ENCODE measurements around the gene SPINT1.

The SPINT1 gene
- 2.7 to 4.7 (median 3.9) reads per million in 3 donors for total RNA-seq

- Histone ChIP-seq H3K4me3 (ENCODE audit: insufficient read depth, low read depth, low read length, poor library complexity, severe bottlenecking) (peak within 1 kb of the TSS; percentile 64), H3K4me1 (ENCODE audit: control insufficient read depth, insufficient read depth, low read length, poor library complexity, severe bottlenecking) (peaks cover 10% of the 10 kb centered on the region), H3K27me3 (replicated peaks; ENCODE audit: control insufficient read depth, insufficient read depth, low read length, poor library complexity, severe bottlenecking) (no peaks in the 10 kb centered on the region), H3K27ac (ENCODE audit: insufficient read depth, low read length, poor library complexity, severe bottlenecking) (no peak within 1 kb of the TSS), H3K36me3 (ENCODE audit: control insufficient read depth, insufficient read depth, low read length) (no peaks in the 10 kb centered on the region), H3K9me3 (ENCODE audit: control insufficient read depth, low read length) (no peaks in the 10 kb centered on the region)
- no peak for DNase-seq
Observed at GRCh38 chr15:40843885-40844695, at the start of gene SPINT1. Gene SPINT1, plus strand, starts transcription at chr15:40844048. Its CDS starts 507 bp downstream, at chr15:40844555.

GRCh38 chr15:40796041-40796440, 47.8 kb upstream of the SPINT1 start:
- no peaks in the 10 kb centered on the region for H3K4me1 ChIP-seq (ENCODE audit: control insufficient read depth, insufficient read depth, low read length, poor library complexity, severe bottlenecking)
- no peak overlapping the region for H3K27ac ChIP-seq (ENCODE audit: insufficient read depth, low read length, poor library complexity, severe bottlenecking)
- DNase-seq, result no peak
- peaks cover 4% of the 10 kb centered on the region for H3K36me3 ChIP-seq (ENCODE audit: control insufficient read depth, insufficient read depth, low read length)
- H3K9me3 ChIP-seq (ENCODE audit: control insufficient read depth, low read length), result no peaks in the 10 kb centered on the region
- no peak overlapping the region for H3K4me3 ChIP-seq (ENCODE audit: insufficient read depth, low read depth, low read length, poor library complexity, severe bottlenecking)
- H3K27me3 ChIP-seq (replicated peaks; ENCODE audit: control insufficient read depth, insufficient read depth, low read length, poor library complexity, severe bottlenecking), result no peaks in the 10 kb centered on the region

GRCh38 chr15:40796512-40796911, 47.3 kb upstream of the SPINT1 start:
- Histone ChIP-seq H3K4me3 (ENCODE audit: insufficient read depth, low read depth, low read length, poor library complexity, severe bottlenecking) (no peak overlapping the region), H3K27ac (ENCODE audit: insufficient read depth, low read length, poor library complexity, severe bottlenecking) (no peak overlapping the region), H3K9me3 (ENCODE audit: control insufficient read depth, low read length) (no peaks in the 10 kb centered on the region), H3K4me1 (ENCODE audit: control insufficient read depth, insufficient read depth, low read length, poor library complexity, severe bottlenecking) (no peaks in the 10 kb centered on the region), H3K36me3 (ENCODE audit: control insufficient read depth, insufficient read depth, low read length) (peaks cover 4% of the 10 kb centered on the region), H3K27me3 (replicated peaks; ENCODE audit: control insufficient read depth, insufficient read depth, low read length, poor library complexity, severe bottlenecking) (no peaks in the 10 kb centered on the region)
- DNase-seq, result no peak

DNA sequence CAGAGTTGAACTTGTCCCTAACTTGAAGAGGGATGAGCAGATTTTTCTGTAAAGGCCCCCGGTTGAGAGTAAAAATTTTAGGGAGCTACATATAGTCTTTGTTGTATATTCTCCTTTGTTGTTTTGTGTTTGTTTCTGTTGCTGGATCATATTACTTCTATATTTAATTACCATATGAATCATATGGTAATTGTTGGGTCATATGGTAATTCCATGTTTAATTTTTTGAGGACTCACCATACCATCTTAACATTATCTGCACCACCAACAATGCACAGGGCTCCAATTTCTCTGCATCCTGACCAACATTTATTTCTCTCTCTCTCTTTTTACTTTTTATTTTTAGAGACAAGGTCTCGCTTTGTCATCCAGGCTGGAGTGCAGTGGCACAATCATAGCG, 44.3 kb upstream of the SPINT1 start:
- Histone ChIP-seq H3K27ac (ENCODE audit: insufficient read depth, low read length, poor library complexity, severe bottlenecking) (no peak overlapping the region), H3K4me1 (ENCODE audit: control insufficient read depth, insufficient read depth, low read length, poor library complexity, severe bottlenecking) (no peaks in the 10 kb centered on the region), H3K9me3 (ENCODE audit: control insufficient read depth, low read length) (no peaks in the 10 kb centered on the region), H3K36me3 (ENCODE audit: control insufficient read depth, insufficient read depth, low read length) (no peaks in the 10 kb centered on the region), H3K4me3 (ENCODE audit: insufficient read depth, low read depth, low read length, poor library complexity, severe bottlenecking) (no peak overlapping the region), H3K27me3 (replicated peaks; ENCODE audit: control insufficient read depth, insufficient read depth, low read length, poor library complexity, severe bottlenecking) (no peaks in the 10 kb centered on the region)
- no peak for DNase-seq

DNA sequence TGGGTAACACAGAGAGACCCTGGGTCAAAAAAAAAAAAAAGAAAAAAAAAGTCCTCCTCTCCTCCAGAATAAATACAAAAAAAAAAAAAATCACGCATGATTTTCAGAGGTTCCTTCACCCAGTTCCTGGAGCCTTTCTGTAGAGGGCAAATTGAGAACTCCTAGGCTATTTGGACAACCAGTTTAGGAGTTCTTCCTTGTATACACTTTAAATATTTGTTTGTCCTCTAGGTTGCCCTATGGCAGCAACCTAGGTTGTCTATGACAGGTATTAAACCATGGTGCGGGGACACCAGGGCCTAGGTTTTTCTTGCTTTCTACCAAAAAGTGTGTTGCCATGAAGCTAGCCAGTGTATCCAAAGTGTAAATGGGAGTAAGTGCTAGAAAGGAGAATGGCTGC, 40.8 kb upstream of the SPINT1 start:
- peaks cover 8% of the 10 kb centered on the region for H3K4me1 ChIP-seq (ENCODE audit: control insufficient read depth, insufficient read depth, low read length, poor library complexity, severe bottlenecking)
- H3K27me3 ChIP-seq (replicated peaks; ENCODE audit: control insufficient read depth, insufficient read depth, low read length, poor library complexity, severe bottlenecking), result no peaks in the 10 kb centered on the region
- H3K9me3 ChIP-seq (ENCODE audit: control insufficient read depth, low read length), result no peaks in the 10 kb centered on the region
- no peaks in the 10 kb centered on the region for H3K36me3 ChIP-seq (ENCODE audit: control insufficient read depth, insufficient read depth, low read length)
- no peak for DNase-seq
- no peak overlapping the region for H3K27ac ChIP-seq (ENCODE audit: insufficient read depth, low read length, poor library complexity, severe bottlenecking)
- no peak overlapping the region for H3K4me3 ChIP-seq (ENCODE audit: insufficient read depth, low read depth, low read length, poor library complexity, severe bottlenecking)

DNA sequence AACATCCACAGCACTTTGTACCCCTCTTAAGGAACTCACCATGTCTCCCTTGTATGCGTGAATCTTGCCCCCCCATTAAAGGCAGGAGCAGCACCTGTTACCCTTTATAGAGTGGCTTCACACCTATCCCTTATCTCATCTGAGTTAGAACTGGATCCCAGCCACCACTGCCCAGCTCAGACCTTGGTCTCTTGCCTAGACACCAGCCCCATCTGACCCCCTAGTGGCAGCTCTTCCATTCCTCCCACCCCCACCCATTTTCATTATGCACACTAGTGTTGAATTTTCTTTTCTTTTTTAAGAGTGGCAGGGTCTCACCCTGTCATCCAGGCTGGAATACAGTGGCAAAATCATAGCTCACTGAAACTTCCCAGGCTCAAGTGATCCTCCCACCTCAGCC, 40.2 kb upstream of the SPINT1 start:
- DNase-seq, result no peak
- H3K4me1 ChIP-seq (ENCODE audit: control insufficient read depth, insufficient read depth, low read length, poor library complexity, severe bottlenecking), result peaks cover 10% of the 10 kb centered on the region
- H3K27me3 ChIP-seq (replicated peaks; ENCODE audit: control insufficient read depth, insufficient read depth, low read length, poor library complexity, severe bottlenecking), result no peaks in the 10 kb centered on the region
- no peak overlapping the region for H3K27ac ChIP-seq (ENCODE audit: insufficient read depth, low read length, poor library complexity, severe bottlenecking)
- H3K4me3 ChIP-seq (ENCODE audit: insufficient read depth, low read depth, low read length, poor library complexity, severe bottlenecking), result no peak overlapping the region
- no peaks in the 10 kb centered on the region for H3K9me3 ChIP-seq (ENCODE audit: control insufficient read depth, low read length)
- no peaks in the 10 kb centered on the region for H3K36me3 ChIP-seq (ENCODE audit: control insufficient read depth, insufficient read depth, low read length)

DNA sequence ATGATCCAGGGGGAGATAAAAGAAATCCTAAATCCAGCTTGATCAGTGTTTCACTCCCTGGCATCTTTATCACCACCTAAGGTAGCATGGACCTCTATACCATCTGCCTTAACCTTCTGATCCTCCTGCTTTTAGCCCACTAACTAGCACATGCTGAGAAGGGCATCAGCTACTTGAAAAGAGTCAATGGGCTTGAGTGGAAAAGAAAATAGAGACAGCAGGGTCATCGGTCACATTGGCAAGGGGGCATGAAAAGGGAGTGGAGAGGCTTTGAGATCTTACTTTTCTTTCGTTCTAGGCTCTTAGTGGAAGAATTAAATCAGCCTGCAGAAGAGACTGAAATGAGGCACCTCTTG, 37.2 kb upstream of the SPINT1 start:
- H3K27ac ChIP-seq (ENCODE audit: insufficient read depth, low read length, poor library complexity, severe bottlenecking), result peak overlapping the region; percentile 91
- DNase-seq, result no peak
- no peaks in the 10 kb centered on the region for H3K27me3 ChIP-seq (replicated peaks; ENCODE audit: control insufficient read depth, insufficient read depth, low read length, poor library complexity, severe bottlenecking)
- no peaks in the 10 kb centered on the region for H3K9me3 ChIP-seq (ENCODE audit: control insufficient read depth, low read length)
- peaks cover 10% of the 10 kb centered on the region for H3K4me1 ChIP-seq (ENCODE audit: control insufficient read depth, insufficient read depth, low read length, poor library complexity, severe bottlenecking)
- peaks cover 13% of the 10 kb centered on the region for H3K36me3 ChIP-seq (ENCODE audit: control insufficient read depth, insufficient read depth, low read length)
- H3K4me3 ChIP-seq (ENCODE audit: insufficient read depth, low read depth, low read length, poor library complexity, severe bottlenecking), result peak overlapping the region; percentile 99

GRCh38 chr15:40807028-40807887, 36.6 kb upstream of the SPINT1 start, which contains the start of the genes DNAJC17 and ZFYVE19:
Gene DNAJC17, minus strand, starts transcription at chr15:40807473. Its CDS starts 27 bp downstream, at chr15:40807446.
Gene ZFYVE19, plus strand, starts transcription at chr15:40807089. Its CDS starts 501 bp downstream, at chr15:40807590.
- Histone ChIP-seq H3K27ac (ENCODE audit: insufficient read depth, low read length, poor library complexity, severe bottlenecking) (peak within 1 kb of the TSS; percentile 91), H3K27me3 (replicated peaks; ENCODE audit: control insufficient read depth, insufficient read depth, low read length, poor library complexity, severe bottlenecking) (no peaks in the 10 kb centered on the region), H3K4me1 (ENCODE audit: control insufficient read depth, insufficient read depth, low read length, poor library complexity, severe bottlenecking) (peaks cover 10% of the 10 kb centered on the region), H3K4me3 (ENCODE audit: insufficient read depth, low read depth, low read length, poor library complexity, severe bottlenecking) (peak within 1 kb of the TSS; percentile 99), H3K36me3 (ENCODE audit: control insufficient read depth, insufficient read depth, low read length) (peaks cover 17% of the 10 kb centered on the region), H3K9me3 (ENCODE audit: control insufficient read depth, low read length) (no peaks in the 10 kb centered on the region)
- peak; percentile 79 to 90 (median 88) for DNase-seq

- no peaks in the 10 kb centered on the region for H3K9me3 ChIP-seq (ENCODE audit: control insufficient read depth, low read length)
- DNase-seq, result no peak
- H3K27me3 ChIP-seq (replicated peaks; ENCODE audit: control insufficient read depth, insufficient read depth, low read length, poor library complexity, severe bottlenecking), result no peaks in the 10 kb centered on the region
- peaks cover 10% of the 10 kb centered on the region for H3K4me1 ChIP-seq (ENCODE audit: control insufficient read depth, insufficient read depth, low read length, poor library complexity, severe bottlenecking)
- peak overlapping the region; percentile 99 for H3K4me3 ChIP-seq (ENCODE audit: insufficient read depth, low read depth, low read length, poor library complexity, severe bottlenecking)
- peak overlapping the region; percentile 91 for H3K27ac ChIP-seq (ENCODE audit: insufficient read depth, low read length, poor library complexity, severe bottlenecking)
- H3K36me3 ChIP-seq (ENCODE audit: control insufficient read depth, insufficient read depth, low read length), result peaks cover 19% of the 10 kb centered on the region
Observed at GRCh38 chr15:40807888-40808461, 35.9 kb upstream of the SPINT1 start.

Measured in effector memory CD4-positive, alpha-beta T cell (primary cell).